T47D (cell line): ENCODE data around the gene SLC2A8.

Source experiments
- DNase-seq, 2 experiments: peaks; one replicate each; pipeline versions ENCODE4 v3.0.0 to v3.0.0-alpha.2; 2011 to 2012; ENCODE audit warnings: low read depth in 1 of 2, low spot score in 1 of 2
- JUND ChIP-seq: IDR thresholded peaks from 2 replicates; pipeline ENCODE4 v1.6.1; 2012; ENCODE audit warnings: low read depth
- in situ Hi-C: cut with HindIII; loops from 2 replicates; pipeline ENCODE4 v1.10.0; 2016; ENCODE audit warnings: low sequenced_read_pairs, low pct_unique_long_range_greater_than_20kb

Gene SLC2A8

DNA sequence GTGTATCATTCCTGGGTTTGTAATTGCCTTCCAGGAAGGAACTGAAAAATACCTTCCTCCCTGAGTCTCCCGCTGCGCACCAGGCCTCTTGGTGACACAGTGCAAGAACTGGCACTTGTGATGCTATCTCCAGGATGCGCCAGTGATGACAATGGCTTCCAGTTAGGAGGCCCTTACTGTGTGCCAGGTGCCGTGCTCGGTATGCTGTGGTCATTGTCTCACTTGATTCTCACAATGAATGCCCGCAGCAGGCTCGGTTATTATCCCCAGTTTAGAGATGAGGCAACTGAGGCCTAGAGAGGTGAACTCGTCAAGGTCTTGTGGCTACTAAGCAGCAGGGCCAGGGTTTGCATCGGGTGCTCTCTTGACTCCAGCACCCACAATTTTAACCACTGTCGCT is 31.5 kb upstream of the SLC2A8 start:
- TF ChIP-seq JUND = no peak
- in situ Hi-C loops = no loop called here
- DNase-seq = no peak

DNA sequence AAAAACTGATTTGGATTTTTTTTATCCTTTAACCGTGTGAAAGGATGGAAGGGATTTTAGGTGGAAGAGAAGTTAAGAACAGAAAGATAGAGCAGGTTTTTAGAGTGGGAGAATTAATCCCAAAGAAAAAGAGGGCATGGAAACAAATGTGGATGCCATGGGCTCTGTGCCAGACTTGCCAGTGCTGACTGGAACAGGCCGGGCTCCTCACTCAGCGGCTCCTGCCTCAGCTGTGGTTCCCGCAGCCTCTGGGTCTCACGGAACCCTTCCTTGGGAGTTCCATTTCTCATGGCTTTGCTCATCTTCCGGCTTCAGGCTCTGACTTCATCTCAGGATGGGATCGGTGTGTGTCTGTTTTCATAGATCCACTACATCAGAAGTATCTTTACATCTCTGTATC is 30.4 kb upstream of the SLC2A8 start:
- no peak for DNase-seq
- in situ Hi-C loops = no loop called here
- no peak for TF ChIP-seq JUND

DNA sequence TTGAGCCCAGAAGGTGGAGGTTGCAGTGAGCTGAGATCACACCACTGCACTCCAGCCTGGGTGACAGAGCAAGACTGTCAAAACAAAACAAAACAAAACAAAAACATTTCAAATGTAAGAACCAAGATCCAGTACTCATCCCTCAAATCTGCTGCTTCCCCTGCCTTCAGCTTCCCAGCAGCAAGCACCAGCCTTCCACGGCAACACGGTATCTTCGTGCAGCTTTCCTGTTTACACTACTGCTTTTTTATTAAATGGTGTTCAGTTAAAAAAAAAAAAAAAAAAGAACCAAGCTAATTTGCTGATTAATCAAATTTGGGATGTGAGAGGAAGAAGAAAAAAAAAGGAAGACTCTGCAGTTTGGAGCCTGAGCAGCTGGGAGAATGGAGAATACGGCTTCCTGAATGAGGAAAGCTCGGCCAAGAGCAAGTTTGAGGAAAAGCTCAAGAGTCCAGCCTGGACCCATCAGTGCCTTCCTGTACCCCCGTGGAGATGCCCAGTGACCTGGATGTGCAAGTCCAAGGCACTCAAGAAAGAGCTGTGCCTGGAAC is 28.0 kb upstream of the SLC2A8 start:
- in situ Hi-C loops = no loop called here
- DNase-seq = no peak
- TF ChIP-seq JUND = no peak

DNA sequence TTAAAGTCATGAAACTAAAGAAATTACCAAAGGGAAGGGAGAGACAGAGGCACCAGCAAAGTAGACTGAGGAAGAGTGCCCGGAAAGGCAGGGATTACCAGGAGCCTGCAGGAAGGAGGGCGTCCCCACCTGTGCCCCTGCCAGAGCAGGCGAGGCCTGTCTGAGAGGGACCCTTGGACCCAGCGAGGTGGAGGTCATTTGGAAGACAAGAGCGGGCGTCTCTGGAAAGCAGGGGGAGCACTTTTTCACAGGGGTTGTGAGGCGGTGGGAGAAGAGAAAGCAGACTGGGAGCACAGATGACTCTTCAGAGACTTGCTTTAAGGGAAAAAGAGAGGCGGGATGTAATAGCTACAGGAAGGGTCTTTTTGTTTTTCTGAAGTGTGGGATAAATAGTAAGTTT is 27.5 kb upstream of the SLC2A8 start:
- TF ChIP-seq JUND = no peak
- in situ Hi-C loops = no loop called here
- DNase-seq = no peak

DNA sequence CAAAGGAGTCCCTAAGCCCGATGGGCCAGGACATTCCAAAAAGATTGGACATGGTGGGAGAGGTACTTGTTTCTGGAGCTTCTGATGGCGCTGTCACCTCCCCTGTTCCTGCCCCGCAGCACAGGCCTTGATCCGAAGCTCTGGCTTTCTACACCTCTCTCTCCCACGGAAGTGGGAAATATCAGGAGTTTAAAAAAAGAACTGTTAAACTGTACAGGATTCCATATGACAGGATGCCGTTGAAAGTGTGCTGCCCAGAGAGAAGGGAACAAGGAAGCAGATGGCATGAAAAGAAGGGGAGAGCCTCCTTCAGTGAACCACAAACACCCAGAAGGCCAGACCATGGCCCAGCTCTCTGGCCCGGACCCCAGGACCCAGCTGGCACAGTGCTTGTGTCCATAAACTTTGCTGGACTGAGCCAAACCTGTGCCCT is 26.8 kb upstream of the SLC2A8 start:
- in situ Hi-C loops = no loop called here
- no peak for DNase-seq
- TF ChIP-seq JUND = no peak

DNA sequence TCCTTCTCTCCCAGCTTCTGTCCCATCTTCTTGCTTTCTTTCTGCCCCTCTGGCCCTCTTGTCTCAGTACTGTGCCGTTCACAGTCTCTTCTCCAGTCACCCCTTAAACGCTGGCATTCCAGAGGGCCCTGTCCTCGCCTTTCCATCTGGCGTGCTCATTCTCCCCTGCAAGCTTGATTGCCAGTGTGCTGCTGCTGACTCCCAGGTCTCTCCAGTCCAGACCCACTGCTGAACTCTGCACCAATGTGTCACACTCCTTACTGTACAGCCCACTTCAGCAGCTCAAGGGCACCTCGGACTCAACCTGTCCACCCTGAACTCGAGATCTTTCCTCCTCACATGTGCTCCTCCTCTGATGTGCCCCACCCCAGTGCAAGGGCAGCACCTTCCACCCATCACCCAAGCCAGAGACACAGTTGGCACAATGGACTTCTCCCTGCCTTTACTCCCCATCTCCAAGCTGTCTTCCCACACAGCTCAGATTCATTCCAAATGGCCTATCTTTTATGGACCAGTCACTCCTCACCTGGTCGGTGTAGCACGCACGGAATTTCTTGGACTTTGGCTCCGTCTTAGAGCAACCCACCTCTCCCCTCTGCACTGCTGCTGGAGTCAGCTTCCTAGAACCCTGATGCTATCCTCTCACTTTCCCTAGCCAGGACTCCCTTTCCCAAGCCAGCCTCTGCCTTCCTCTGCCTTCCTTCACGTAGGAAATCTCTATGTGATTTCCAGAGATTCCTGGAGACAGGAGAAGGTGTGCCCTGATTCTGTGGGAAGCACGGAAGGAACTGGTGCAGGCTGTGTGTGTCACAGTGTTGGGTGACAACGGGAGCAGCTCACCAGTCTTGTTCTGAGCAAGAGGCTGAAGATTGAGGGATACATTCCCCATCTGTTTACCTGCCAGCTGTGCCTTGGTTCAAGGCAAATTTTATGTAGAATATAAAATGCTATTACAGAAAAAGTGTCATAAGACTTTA is 26.0 kb upstream of the SLC2A8 start:
- in situ Hi-C loops = no loop called here
- DNase-seq = no peak
- no peak for TF ChIP-seq JUND

DNA sequence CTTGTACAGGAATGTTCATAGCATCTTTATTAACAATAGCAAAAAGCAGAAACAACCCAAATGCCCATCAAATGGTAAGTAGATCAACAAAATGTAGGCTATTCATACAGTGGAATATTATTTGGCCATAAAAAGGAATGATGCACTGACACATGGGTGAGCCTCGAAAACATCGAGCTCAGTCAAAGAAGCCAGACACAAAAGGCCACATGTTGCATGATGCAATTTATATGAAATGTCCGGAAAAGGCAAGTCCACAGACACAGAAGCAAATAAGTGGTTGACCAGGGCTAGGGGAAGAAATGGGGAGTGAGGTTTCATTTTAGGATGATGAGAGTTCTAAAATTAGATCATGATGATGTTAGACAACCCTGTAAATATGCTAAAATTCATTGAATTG is 16.5 kb upstream of the SLC2A8 start:
- TF ChIP-seq JUND = no peak
- no peak for DNase-seq
- in situ Hi-C loops = no loop called here

DNA sequence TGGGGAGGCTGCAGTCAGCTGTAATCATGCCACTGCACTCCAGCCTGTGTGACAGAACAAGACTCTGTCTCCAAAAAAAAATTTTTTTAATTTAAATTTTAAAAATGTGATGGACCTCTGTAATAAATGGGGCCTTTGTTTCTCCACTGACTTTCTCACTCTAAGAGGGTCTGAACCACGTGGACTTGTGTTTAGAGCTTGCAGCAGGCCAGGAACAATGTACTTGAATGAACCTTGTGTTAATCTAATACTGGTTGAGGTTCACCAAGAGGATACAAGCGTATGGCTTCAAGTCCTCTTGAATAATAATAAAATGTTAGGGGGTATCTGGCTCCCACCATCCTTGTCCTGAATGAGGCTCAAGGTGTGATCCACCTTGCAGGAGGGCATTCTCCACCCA is 14.4 kb upstream of the SLC2A8 start:
- in situ Hi-C loops = no loop called here
- DNase-seq = no peak
- no peak for TF ChIP-seq JUND

DNA sequence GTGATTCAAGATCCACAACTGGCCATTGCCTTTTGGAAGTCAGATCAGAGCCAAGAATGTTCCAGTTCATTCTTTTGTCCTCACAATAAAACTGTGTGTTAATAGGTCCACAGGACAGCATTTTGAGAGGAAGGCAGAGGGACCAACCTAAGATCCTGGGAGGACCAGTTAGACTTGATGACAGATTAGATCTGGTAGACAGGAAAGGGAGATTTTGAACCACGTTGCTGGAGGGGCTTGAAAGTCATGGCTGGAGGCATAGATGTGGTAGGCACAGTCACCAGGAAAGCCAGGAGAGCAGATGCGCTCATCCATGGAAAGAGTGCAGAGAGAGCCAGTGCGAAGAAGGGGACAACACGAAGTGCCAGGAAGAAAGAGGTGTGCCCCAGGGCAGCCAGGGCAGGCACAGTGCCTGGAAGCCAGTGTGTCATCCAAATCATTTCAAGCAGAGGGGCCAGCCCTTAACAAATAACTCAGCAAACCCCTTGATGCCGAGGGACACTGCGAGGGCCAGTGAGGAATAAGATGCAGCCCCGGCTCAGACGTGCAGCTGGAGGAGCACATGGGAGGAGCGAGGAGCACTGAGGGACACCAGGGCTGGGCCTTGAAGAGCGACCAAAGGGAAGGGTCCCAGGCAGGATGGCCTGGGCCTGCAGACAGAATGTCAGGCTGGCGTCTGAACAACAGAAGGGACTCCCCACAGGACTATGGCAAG is 12.8 kb upstream of the SLC2A8 start:
- in situ Hi-C loops = no loop called here
- no peak for TF ChIP-seq JUND
- peak in 1 of 2 experiments; percentile 42 for DNase-seq

DNA sequence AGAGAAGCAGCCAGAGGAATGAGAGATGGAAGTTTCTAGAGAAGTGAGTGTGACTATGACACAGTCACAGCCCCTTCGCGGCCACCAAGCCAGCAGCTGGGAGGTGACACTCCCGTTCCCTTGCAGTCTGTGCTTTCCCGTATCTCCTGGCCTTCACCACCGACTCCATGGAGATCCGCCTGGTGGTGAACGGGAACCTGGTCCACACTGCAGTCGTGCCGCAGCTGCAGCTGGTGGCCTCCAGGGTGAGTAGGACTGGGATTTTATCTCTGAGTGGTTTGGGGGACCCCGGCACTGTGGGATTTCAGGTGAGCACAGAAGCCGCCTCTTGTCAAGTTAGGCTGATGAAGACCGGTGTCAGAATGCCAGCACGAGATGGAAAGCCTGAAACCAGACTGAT is 12.1 kb upstream of the SLC2A8 start:
- in situ Hi-C loops = no loop called here
- no peak for TF ChIP-seq JUND
- no peak for DNase-seq

DNA sequence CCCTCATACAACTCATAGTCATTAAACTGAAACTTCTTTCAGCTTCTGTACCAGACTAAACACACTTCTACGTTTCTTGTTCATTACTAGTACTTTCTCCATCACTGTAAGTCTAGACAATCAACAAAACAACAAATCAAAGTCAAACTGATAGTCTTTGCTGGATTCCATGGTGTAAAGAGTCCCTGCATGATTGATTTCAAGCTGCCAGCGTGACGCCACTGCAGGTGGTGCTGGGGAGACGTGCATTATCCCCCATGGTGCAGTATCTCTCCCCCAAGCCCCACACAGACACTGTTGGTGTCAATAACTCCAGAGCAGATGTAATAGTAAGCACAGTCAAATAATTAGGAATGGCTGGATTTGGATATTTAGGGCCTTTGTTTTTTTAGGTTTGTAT is 10.7 kb upstream of the SLC2A8 start:
- no peak for TF ChIP-seq JUND
- DNase-seq = no peak
- in situ Hi-C loops = no loop called here

DNA sequence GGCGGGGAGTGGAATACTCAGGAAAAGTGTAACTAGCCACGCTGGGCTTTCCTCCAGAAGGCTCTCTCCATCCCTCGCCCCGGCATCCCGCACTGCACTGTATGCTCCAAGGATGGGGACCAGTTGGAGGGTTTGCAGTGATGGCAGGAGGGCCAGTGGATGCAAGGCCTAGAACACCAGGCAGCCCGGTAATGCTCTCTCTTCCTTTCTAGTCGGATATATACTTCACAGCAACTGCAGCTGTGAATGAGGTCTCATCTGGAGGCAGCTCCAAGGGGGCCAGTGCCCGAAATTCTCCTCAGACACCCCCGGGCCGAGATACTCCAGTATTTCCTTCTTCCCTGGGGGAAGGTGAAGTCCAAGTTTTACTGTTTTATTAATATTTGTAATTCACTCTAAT is 10.0 kb upstream of the SLC2A8 start:
- no peak for DNase-seq
- TF ChIP-seq JUND = no peak
- in situ Hi-C loops = no loop called here
